Endothelial cell of umbilical vein (primary cell): ENCODE measurements around the gene CCDC106. TPM values are rescaled to one million over a fixed set of nuclear protein-coding genes. Genes with fewer than 3 reads are reported as not detected.

Experiments
- BruUV-seq: library from RNA; stranded (reverse); fragments of 400-500 nt; replicated peaks from 2 replicates; lab custom pipeline; 2021; lab: Mats Ljungman, UMichigan
- CTCF ChIA-PET: fragments of 300-600, 350-600 bp; sonication (Branson Sonifier 250); formaldehyde crosslinking; loops from one replicate; lab custom pipeline; 2021; ENCODE audit warnings: antibody characterized with exemption, inconsistent platforms; lab: Charles Lee
- POLR2A ChIA-PET: fragments of 300-600, 350-600 bp; sonication (Branson Sonifier 250); formaldehyde crosslinking; loops from one replicate; lab custom pipeline; 2021; ENCODE audit warnings: antibody characterized with exemption, inconsistent platforms; lab: Charles Lee
- DNase-seq: peaks from one replicate; pipeline ENCODE4 v3.0.0-alpha.2; 2011; ENCODE audit warnings: low read depth, low spot score
- FAIRE-seq: peaks from 2 replicates; lab custom pipeline; 2011; peaks lifted over from hg19 to GRCh38; lab: Jason Lieb, UNC
- H2AFZ ChIP-seq: 2 replicates; pipeline ENCODE4 v1.6.0; 2012; ENCODE audit warnings: low read depth, low read length, control low read depth, inconsistent platforms
- H3K27ac ChIP-seq: 2 replicates; pipeline ENCODE4 v1.5.1; 2011; ENCODE audit warnings: low read depth, mild to moderate bottlenecking, control low read depth, low read length, moderate library complexity; ENCODE audit not compliant: insufficient read depth
- H3K27me3 ChIP-seq, 2 experiments: 2 replicates each; pipeline versions ENCODE4 v1.6.0 to v1.6.1; 2011; ENCODE audit warnings: low read length in 2 of 2, mixed read lengths in 1 of 2; ENCODE audit not compliant: control insufficient read depth in 2 of 2, insufficient read depth in 2 of 2
- H3K36me3 ChIP-seq, 2 experiments: 2 replicates in 1 of 2; 3 replicates in 1 of 2; pipeline ENCODE4 v1.5.1; 2011; ENCODE audit warnings: low read length in 2 of 2, mild to moderate bottlenecking in 1 of 2, moderate library complexity in 1 of 2; ENCODE audit not compliant: control insufficient read depth in 2 of 2, insufficient read depth in 2 of 2; ENCODE audit errors: extremely low read depth in 1 of 2
- H3K4me1 ChIP-seq: 3 replicates; pipeline ENCODE4 v1.5.1; 2011; ENCODE audit warnings: mild to moderate bottlenecking, low read length; ENCODE audit not compliant: control insufficient read depth, insufficient read depth; ENCODE audit errors: extremely low read depth
- H3K4me2 ChIP-seq: 2 replicates; pipeline ENCODE4 v1.6.1; 2011; ENCODE audit warnings: low read length, control low read depth, mixed read lengths; ENCODE audit not compliant: insufficient read depth
- H3K4me3 ChIP-seq, 3 experiments: fragments of 200-600 bp in 1 of 3; sonication (generic), shearing (Covaris generic) in 1 of 3; replicated peaks in 1 of 3; 2 replicates each; pipeline ENCODE4 v1.5.1; 2011 to 2016; ENCODE audit warnings: control low read depth in 3 of 3, low read length in 3 of 3, mild to moderate bottlenecking in 2 of 3, inconsistent platforms in 1 of 3, low read depth in 1 of 3, moderate library complexity in 1 of 3; ENCODE audit not compliant: insufficient read depth in 1 of 3
- H3K79me2 ChIP-seq: 2 replicates; pipeline ENCODE4 v1.6.0; 2012; ENCODE audit warnings: low read length, inconsistent platforms; ENCODE audit not compliant: control insufficient read depth, insufficient read depth
- H3K9ac ChIP-seq: replicated peaks from 2 replicates; pipeline ENCODE3; 2011; ENCODE audit warnings: low read length, control low read depth; ENCODE audit not compliant: insufficient read depth; ENCODE audit errors: extremely low read depth
- H3K9me1 ChIP-seq: replicated peaks from 3 replicates; pipeline ENCODE4 v1.6.0; 2011; ENCODE audit warnings: mild to moderate bottlenecking, low read length; ENCODE audit not compliant: control insufficient read depth, insufficient read depth; ENCODE audit errors: extremely low read depth
- H3K9me3 ChIP-seq: replicated peaks from 2 replicates; pipeline ENCODE4 v1.5.1; 2012; ENCODE audit warnings: low read length, inconsistent platforms; ENCODE audit not compliant: control insufficient read depth, insufficient read depth
- H4K20me1 ChIP-seq: replicated peaks from 2 replicates; pipeline ENCODE3; 2011; ENCODE audit warnings: mild to moderate bottlenecking, low read length; ENCODE audit not compliant: control insufficient read depth, insufficient read depth; ENCODE audit errors: extremely low read depth
- CTCF ChIP-seq, 2 donors: IDR thresholded peaks; 1 replicate in 1 of 2; 2 replicates in 1 of 2; pipeline ENCODE4 v1.5.1; 2011; ENCODE audit warnings: low read length in 2 of 2, mild to moderate bottlenecking in 2 of 2, moderate library complexity in 2 of 2, control low read depth in 1 of 2, inconsistent platforms in 1 of 2, low read depth in 1 of 2; ENCODE audit not compliant: insufficient read depth in 1 of 2; ENCODE audit errors: extremely low read depth in 1 of 2
- EZH2 ChIP-seq: IDR thresholded peaks from 2 replicates; pipeline ENCODE4 v1.6.1; 2012; ENCODE audit warnings: borderline replicate concordance, low read depth, mild to moderate bottlenecking, moderate library complexity, low read length, inconsistent platforms; ENCODE audit not compliant: severe bottlenecking
- JUN ChIP-seq: IDR thresholded peaks from 2 replicates; pipeline ENCODE4 v1.6.1; 2011; ENCODE audit warnings: borderline replicate concordance, low read depth; ENCODE audit not compliant: insufficient read length, insufficient read depth
- MAX ChIP-seq: IDR thresholded peaks from 2 replicates; pipeline ENCODE4 v1.6.1; 2011; ENCODE audit not compliant: insufficient read depth, insufficient read length
- POLR2A ChIP-seq: IDR thresholded peaks from 2 replicates; pipeline ENCODE4 v1.6.1; 2012; ENCODE audit warnings: low read depth, mild to moderate bottlenecking, control low read depth, low read length
- POLR2AphosphoS5 ChIP-seq: IDR thresholded peaks from 2 replicates; pipeline ENCODE4 v1.6.1; 2012; ENCODE audit warnings: low read depth, mild to moderate bottlenecking, control low read depth, low read length, moderate library complexity; ENCODE audit not compliant: insufficient read depth
- dilution Hi-C: fragments of 300-500 bp; cut with MboI; formaldehyde crosslinking; loops from one replicate; pipeline ENCODE4 v1.15.0; 2019; ENCODE audit warnings: low sequenced_read_pairs; ENCODE audit not compliant: extremely low pct_ligation_motif_present
- intact Hi-C: fragments of 100-400 bp; cut with micrococcal nuclease; formaldehyde crosslinking; loops from one replicate; pipeline ENCODE4 v1.10.0; 2022
- polyA plus RNA-seq, 4 experiments: library from polyadenylated mRNA; depleted of rRNA in 3 of 4; stranded (reverse) in 3 of 4; unstranded in 1 of 4; fragments of >200 nt; gene quantifications; 2 replicates each; pipeline versions ENCODE4 v1.2.1 to v1.2.3, GENCODE V29; 2011 to 2012; ENCODE audit warnings: missing spikeins in 1 of 4
- total RNA-seq: library from RNA; stranded (reverse); gene quantifications from 2 replicates; pipeline ENCODE4 v1.2.3, GENCODE V29; 2021

CCDC106 gene
- total and polyA plus RNA-seq, 2 donors (not counting 3 experiments of a cell fraction or from before 2014, with no cell fraction given), result 11.8 to 12.0 TPM

GRCh38 chr19:55693336-55693974 is 45.4 kb downstream of the CCDC106 start:
- Histone ChIP-seq H3K27me3 (no peaks in the 10 kb centered on the region), H3K36me3 (peaks cover 4 to 53% of the 10 kb centered on the region in 2 experiments), H3K79me2 (no peaks in the 10 kb centered on the region), H4K20me1 (no peaks in the 10 kb centered on the region), H3K9ac (no peak overlapping the region), H3K4me1 (no peaks in the 10 kb centered on the region), H3K4me2 (no peak overlapping the region), H3K9me1 (no peaks in the 10 kb centered on the region), H2AFZ (no peak overlapping the region), H3K9me3 (no peaks in the 10 kb centered on the region), H3K4me3 (no peak overlapping the region), H3K27ac (no peak overlapping the region)
- POLR2A ChIA-PET, result interaction anchor here (0.6 kb wide), 1 partner anchor 448 kb away, joined by 3 read pairs; the partner anchor contains the start of gene ZNF444
- intact Hi-C loops, result no loop called here
- dilution Hi-C loops, result no loop called here
- CTCF ChIA-PET, result interaction anchor here (0.7 kb wide), 1 partner anchor 27 kb away, joined by 5 read pairs; no protein-coding TSS in a partner anchor
- DNase-seq (no peak), FAIRE-seq (no peak)
- BruUV-seq, result no TSS peak
- no peak for TF ChIP-seq POLR2AphosphoS5
- TF ChIP-seq JUN, result no peak
- no peak for TF ChIP-seq EZH2
- TF ChIP-seq MAX, result no peak
- no peak for TF ChIP-seq POLR2A

- FAIRE-seq, result no peak
- Histone ChIP-seq H3K4me1 (no peaks in the 10 kb centered on the region), H3K27me3 (no peaks in the 10 kb centered on the region), H3K4me2 (no peak overlapping the region), H3K36me3 (peaks cover 2 to 46% of the 10 kb centered on the region in 2 experiments), H3K9ac (no peak overlapping the region), H3K9me1 (no peaks in the 10 kb centered on the region), H3K27ac (no peak overlapping the region), H3K9me3 (no peaks in the 10 kb centered on the region), H3K4me3 (no peak overlapping the region), H3K79me2 (no peaks in the 10 kb centered on the region), H2AFZ (no peak overlapping the region), H4K20me1 (no peaks in the 10 kb centered on the region)
- dilution Hi-C loops (no loop called here), intact Hi-C loops (no loop called here)
- no TSS peak for BruUV-seq
- ChIA-PET CTCF (interaction anchor here (0.7 kb wide), 1 partner anchor 28 kb away, joined by 5 read pairs; no protein-coding TSS in a partner anchor), POLR2A (no interaction called here)
- no peak for DNase-seq
- TF ChIP-seq POLR2AphosphoS5 (no peak), EZH2 (no peak), CTCF (IDR thresholded peaks at IDR 0.05; ENCODE audit: extremely low read depth in 1 of 2, insufficient read depth in 1 of 2, low read depth in 1 of 2, low read length in 2 of 2) (no peak), MAX (no peak)
Observed at GRCh38 chr19:55694241-55694655, 46.2 kb downstream of the CCDC106 start.
